ENCODE measurements around the gene BNC2.

Gene BNC2

GRCh38 chr9:16868701-16869100, 1.8 kb downstream of the BNC2 start:
- DNase-seq: peak; percentile 11

GRCh38 chr9:16867576-16868311, 2.7 kb downstream of the BNC2 start:
- DNase-seq: peak; percentile 88

- peak; percentile 33 for DNase-seq
Observed at GRCh38 chr9:16866587-16866986, 3.9 kb downstream of the BNC2 start.

- DNase-seq: peak; percentile 82
Observed at GRCh38 chr9:16864649-16865434, 5.6 kb downstream of the BNC2 start.

GRCh38 chr9:16848179-16848578, 22.3 kb downstream of the BNC2 start:
- DNase-seq: no peak

- no peak for DNase-seq
Observed at GRCh38 chr9:16846986-16847385, 23.5 kb downstream of the BNC2 start.

- DNase-seq: no peak
Observed at GRCh38 chr9:16846367-16846766, 24.1 kb downstream of the BNC2 start.

- DNase-seq: no peak
Observed at GRCh38 chr9:16834817-16835216, 35.7 kb downstream of the BNC2 start.

GRCh38 chr9:16833296-16833835, 37.1 kb downstream of the BNC2 start:
- no peak for DNase-seq

GRCh38 chr9:16832101-16832500, 38.4 kb downstream of the BNC2 start:
- DNase-seq: no peak

- no peak for DNase-seq
Observed at GRCh38 chr9:16830806-16831205, 39.7 kb downstream of the BNC2 start.

- peak; percentile 84 for DNase-seq
Observed at GRCh38 chr9:16828340-16829281, 41.9 kb downstream of the BNC2 start.

- DNase-seq: peak; percentile 96
Observed at GRCh38 chr9:16825971-16826625, 44.4 kb downstream of the BNC2 start.

- peak; percentile 71 for DNase-seq
Observed at GRCh38 chr9:16825331-16825725, 45.1 kb downstream of the BNC2 start.

- peak; percentile 66 for DNase-seq
Observed at GRCh38 chr9:16824545-16825330, 45.7 kb downstream of the BNC2 start.

GRCh38 chr9:16823906-16824305, 46.6 kb downstream of the BNC2 start:
- no peak for DNase-seq

GRCh38 chr9:16821344-16821743, 49.1 kb downstream of the BNC2 start:
- DNase-seq: no peak

GRCh38 chr9:16817514-16817913, 53.0 kb downstream of the BNC2 start:
- no peak for DNase-seq

GRCh38 chr9:16817002-16817401, 53.5 kb downstream of the BNC2 start:
- no peak for DNase-seq

- no peak for DNase-seq
Observed at GRCh38 chr9:16816011-16816410, 54.5 kb downstream of the BNC2 start.

- DNase-seq: no peak
Observed at GRCh38 chr9:16815079-16815478, 55.4 kb downstream of the BNC2 start.

GRCh38 chr9:16813838-16814237, 56.6 kb downstream of the BNC2 start:
- DNase-seq: no peak

Data from fibroblast of skin of right biceps (primary cell).